NCI-H128 (cell line): ENCODE measurements around the gene SEC61A1.
A peak's percentile ranks its signal among the peaks of the same experiment; 100 is the strongest.

ENCODE experiments used
- DNase-seq: peaks from one replicate; lab custom pipeline; 2025; ENCODE audit not compliant: unreplicated experiment; lab: John Stamatoyannopoulos, UW

SEC61A1 gene

DNA sequence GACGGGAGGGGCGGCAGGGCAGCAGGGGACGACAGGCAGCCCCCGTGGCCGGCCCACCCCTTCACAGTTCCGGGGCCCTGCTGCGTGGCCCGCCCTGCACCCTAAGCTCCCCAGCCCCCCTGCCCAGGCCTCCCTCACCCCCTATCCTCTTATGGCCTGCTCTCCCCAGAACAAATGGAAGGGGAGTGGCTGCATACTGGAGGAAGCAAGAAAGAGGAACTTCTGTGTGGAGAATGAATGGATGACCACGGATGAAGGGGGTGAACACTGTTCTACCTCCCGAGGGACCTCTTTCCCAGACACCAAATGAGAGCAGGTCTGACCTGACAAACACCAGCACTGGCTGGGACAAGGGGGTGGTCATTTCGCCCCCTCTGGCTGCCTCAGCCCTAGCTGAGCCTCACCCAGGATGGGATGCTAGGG lies 25.0 kb downstream of the SEC61A1 start:
- DNase-seq, result no peak

DNA sequence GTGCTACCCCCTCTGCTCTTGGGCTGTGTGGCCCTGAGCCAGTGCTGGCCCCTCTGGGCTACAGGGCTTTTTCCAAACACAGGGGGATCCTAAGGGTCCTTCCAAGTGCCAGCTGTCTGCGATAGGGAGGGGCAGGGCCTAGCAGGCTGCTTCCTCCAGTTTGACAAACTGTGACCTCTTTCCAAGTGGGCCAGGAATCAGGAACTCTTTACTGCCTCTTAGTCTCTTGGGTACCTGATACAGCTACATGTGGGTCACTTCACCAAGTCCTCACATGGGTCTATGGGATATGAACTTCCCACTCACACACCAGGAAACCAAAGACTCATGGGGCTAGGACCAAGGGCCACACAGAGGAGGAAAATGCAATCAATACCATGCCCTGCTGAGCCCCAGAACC lies 25.4 kb downstream of the SEC61A1 start:
- DNase-seq, result no peak

DNA sequence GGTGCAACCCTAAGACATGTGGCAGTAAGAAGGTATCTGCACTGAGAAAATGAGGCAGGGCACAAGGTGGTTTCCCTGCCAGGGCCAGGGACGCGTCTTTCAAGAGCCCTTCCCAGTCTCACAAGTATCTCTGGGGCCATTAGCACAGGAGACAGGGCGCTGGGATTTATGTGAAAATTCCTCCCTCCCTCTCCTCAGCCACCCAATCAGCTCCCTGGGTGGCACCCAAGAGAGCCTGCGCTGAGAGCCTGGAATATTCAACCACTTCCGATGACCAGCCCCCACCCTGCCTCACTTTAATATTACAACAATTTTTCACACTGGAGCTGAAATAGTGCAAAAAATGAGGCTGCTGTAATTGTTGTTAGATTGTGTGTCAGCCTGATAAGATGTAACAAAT lies 26.1 kb downstream of the SEC61A1 start:
- no peak for DNase-seq

DNA sequence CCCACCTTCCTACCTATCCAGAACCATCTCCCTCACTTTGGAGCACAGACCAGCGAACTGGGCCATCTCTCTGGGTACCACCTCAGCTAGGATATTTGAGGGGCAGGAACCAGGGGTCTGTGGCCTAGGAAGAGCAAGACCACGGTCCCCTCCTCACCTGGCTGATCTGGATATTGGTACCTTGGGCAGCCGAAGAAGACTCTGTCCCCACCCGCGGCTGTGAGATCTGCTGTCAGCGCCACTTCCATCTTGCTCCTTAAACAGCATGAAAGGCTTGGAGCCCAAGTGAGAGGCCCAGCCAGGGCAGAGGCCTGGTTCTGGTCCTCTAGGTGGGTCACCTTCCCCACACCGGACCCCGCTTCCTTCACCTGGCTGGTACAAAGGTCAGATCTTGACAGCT lies 26.6 kb downstream of the SEC61A1 start:
- DNase-seq, result no peak

DNA sequence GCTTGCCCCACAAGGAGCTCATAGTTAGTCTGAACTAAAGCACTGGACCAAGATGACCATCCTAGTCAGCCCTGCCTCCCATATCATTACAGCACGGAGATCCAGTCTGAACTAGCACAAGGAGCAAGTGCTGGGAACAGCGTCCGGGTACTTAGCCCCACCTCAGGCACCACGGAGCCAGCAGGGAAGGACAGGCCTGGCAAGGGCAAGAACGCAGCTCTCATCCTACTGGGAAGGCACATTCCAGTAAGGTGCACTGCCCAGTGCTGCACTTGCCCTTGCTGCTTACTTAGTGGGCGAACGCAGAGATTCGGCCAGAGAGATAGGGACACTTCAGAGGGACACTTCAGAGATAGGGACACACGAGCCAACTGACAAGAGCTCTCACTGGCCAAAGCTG lies 27.6 kb downstream of the SEC61A1 start:
- no peak for DNase-seq

DNA sequence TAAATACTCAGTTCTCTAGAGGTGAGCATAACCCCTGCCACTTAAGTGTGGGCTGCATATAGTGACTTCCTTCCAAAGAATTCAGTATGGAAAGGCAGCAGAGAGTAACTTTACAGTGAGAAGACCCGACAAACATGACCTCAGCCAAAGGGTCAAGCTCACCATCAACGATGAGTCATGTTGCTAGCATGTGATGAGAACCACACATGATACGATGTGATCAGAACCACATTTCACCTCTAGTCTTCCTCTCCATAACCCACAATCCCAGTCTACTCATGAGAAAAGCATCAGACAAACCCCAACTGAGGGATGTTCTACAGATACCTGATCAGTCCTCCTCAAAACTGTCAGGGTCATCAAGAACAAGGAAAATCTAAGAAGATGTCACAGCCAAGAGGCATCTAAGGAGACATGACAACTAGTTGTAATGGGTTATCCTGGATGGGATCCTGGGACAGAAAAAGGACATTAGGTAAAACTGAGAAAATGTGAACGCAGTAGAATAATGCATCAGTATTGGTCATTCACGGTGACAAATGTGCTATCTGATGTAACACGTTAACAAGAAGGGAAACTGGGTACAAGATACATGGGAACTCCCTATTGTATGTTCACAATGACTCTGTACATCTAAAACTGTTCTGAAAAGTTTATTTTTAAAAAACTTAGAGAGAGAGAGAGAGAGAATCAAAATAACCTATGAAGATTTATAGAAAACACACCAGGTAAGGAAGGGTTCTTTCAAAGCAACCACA lies 28.3 kb downstream of the SEC61A1 start:
- no peak for DNase-seq

DNA sequence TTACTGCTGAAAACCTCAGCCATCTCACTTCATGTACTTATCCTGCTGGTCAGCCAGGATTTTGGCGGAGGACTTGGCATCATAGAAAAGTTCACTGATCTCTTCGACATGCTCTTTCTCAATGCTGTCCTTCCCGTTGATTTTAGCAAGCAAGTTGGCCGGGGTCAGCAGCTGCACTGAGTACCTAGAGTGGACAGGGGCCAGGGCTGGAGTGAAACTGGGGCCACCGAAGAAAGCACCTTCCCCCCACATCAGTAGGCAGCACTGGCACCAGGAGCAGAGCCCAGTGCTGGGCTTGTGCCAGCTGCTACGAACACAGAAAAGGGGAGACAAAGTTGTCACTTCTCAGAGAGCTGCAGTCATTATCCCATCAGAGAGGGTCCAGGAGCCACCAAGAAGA lies 29.0 kb downstream of the SEC61A1 start:
- no peak for DNase-seq

DNA sequence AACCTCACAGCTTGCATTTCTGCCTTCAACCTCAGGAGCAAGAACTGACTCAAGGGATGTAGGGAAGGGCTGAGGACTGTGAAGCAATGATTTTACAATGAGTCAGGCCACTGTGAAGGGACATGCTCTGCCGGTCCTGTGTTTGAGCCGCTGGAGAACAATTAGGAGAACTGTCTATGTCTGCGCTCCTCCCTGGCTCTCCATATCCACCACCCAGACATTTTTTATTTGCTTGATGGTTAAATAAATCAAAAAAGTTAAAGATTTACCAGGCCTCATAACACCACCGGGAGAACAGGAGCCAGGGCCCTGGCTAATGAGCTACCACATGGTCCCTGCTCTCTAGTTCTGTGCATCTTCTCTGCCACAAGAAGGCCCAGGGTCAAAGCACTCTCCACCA lies 29.6 kb downstream of the SEC61A1 start:
- no peak for DNase-seq

DNA sequence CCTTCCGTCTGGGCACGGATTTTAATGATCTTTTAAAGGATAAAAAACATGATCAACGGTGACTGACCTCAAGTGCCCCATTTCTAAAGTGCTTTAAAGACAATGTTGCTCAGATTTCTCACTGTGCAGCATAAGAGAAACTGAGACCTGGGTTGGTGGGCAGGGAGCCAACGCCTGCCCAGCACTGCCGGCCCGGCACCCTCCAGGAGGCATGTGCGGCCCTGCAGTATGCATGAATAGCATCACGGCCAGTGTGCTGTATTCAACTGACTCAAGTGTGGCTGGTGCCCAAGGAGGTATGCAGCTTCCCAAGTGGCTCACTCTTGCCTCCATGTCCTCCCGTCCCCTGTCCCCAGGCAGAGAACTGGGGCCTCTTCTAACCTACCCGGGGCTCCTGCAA lies 30.3 kb downstream of the SEC61A1 start:
- no peak for DNase-seq

DNA sequence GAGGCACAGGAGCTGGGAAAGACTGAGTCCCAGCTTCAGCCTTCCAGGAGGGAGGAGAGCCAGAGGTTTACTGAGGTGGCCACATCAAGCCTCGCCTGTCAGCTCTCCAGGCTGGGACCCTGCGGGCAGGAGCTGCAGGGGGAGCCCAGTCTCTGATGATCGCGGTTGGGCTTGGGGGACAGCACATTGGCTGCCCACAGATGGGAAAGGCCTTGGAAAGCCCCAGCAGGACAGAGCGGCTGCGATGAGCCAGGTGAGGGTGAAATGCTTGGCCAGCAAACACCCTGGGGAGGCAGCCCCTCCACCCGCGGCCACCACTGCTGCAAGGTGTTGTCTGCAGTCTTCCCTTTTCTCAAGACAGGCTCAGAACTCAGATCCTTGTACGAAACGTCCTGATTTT lies 31.2 kb downstream of the SEC61A1 start:
- no peak for DNase-seq

DNA sequence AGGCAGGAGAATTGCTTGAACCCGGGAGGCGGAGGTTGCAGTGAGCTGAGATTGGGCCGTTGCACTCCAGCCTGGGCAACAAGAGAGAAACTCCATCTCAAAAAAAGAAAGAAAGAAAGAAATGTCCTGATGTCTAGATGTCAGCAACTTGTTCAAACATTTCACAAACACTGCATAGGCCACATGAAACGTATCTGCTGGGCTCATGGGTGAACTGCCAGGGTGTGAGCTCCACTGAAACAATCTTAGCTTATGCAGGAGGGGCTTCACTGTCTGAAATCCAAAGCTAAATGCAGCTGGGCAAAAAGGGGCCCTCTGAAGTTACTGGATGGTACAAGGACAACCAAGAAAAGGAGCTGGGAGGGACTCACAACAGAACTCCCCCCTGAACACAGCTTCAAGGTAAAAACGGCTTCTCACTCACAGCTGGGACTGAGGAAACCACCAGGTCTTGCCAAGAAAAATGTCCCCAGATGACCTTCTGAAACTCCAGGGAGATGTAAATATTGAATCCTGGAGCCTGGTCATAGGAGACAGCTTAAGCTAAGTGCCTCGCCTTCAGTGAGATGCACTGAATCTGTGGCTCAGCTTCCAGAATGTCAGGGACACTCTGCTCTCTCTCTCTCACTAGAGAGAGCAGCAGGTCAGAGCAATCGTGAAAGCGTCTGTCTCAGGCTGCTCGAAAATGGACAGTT lies 31.9 kb downstream of the SEC61A1 start:
- no peak for DNase-seq

DNA sequence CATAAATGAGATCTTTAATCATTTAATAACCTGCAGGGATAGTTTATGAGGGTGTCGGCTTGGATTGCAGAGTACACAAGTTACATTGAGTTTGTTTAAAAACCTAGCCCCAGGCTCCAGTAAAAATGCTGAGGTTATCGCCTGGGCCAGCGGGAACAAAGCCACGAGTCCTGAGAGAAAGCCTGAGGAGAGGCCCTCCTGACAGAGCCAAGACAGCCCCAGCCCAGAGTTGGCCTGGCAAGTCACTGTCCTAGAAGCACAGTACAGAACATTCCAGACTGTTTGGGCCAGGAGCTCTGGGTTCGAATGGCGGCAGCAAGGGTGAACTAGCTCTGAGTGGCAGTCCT lies 32.4 kb downstream of the SEC61A1 start:
- DNase-seq, result no peak

DNA sequence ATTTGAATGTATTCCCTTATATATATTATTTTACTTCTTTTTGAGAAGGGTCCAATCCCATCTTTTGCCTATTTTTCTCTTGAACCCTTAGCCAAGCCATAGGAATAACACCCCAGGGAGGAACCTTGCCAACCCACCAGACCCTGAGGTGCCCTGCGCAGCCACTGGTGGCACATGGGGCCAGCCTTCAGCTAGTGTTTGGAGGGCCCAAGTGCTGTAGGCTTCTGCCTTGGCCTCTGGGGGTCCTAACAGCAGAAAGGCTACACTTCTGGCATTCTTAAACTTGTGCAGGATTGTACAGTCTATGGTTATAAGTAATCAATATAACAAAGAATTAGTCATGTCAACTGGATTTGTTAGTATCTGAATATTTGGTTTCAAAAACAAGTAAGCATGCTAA lies 36.9 kb downstream of the SEC61A1 start:
- no peak for DNase-seq

DNA sequence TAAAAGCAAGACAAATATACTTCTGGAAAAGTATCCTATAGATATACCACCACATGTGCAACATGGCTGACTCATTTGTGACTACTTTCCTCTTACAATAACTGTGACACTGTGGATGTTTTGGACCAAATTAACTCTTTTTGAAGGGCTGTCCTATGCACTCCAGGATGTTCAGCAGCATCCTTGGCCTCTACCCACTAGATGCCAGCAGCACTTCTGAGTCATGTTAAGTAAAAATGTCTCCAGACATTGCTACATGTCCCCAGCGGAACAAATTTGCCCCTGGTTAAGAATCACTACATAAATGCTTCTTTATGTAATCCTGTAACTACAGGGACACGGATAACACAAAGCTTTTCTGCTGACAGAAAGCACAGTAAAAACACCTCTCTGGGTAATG lies 39.3 kb downstream of the SEC61A1 start:
- DNase-seq, result no peak

DNA sequence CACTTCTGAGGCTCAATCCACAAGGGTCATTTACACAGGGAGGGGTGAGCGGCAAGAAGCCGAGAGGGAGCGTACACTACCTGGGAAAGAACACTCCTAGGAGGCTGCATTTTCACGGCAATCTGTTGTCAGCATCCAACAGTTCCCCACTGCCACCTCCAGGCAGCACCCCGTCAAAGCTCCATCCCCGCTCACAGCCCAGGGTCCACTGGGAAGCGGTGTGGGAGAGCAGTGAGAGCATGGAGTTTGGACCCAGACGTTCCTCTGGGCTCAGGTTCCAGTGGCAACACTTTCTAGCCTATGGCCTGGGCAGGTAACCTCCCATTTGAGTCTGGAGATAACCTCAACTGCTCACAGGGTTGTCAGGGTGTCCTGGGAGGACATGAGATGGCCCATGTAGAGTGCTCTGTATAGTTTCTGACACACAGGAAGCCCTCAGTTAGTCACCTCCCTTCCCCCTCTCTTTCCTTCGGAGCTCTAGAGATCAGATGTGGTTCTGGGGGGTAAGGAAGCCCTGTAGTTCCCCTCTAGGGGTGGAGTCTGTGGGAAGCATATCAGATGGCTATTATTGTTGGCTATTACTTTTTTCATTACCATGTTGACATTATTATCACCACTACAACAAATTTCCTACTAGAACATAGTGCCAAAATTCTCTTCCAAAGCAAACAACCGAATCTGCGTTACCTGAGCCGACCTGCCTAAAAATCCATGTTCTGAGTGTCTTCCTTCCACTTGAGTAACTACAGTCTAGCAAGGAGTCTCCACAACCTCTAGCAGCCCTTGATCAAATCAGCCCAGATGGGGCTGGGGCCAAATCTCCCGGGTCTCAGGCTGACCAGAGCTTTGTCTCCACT lies 42.3 kb downstream of the SEC61A1 start:
- no peak for DNase-seq

DNA sequence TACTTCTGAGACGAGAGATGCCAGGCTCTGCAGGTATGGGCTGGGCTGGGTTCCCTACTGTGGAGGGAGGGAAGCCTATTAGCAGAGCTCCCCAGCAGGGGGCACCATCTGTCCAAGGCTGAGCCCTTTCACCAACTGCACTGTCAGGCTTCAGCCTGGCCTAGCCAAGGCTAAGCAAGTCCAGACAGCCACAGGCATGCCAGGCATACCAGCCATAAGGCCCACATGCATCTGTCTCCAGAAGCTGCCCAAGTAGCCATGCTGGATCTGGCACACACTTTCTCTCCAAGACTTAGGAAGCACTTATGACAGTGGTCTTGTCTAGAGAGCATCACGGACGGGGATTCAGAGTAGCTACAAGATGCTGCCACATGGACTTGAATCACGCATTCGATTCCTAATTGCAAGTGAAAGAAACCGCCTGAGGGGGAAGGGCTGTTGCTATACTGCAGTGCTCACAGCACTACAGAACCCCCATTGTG lies 43.0 kb downstream of the SEC61A1 start:
- peak; percentile 25 for DNase-seq

DNA sequence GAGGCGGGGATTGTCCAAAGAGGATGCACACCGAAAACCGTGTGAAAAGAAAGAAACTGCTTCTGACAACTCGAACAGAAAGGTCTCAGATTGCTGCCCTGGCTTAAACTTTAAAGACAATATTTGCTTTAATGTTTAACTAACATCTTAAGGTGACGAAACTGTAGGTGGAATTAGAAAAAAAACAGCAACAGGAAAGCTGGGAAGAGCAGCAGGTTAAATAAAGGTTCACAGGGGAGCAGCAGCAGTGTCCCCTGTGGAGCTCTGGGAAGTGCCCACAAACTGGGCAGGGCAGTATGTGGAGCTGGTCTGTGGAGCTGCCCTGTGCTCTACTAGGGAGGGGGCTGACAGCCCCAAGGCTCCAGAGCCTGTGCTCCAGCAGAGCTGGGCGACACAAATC lies 46.0 kb downstream of the SEC61A1 start:
- DNase-seq, result no peak

DNA sequence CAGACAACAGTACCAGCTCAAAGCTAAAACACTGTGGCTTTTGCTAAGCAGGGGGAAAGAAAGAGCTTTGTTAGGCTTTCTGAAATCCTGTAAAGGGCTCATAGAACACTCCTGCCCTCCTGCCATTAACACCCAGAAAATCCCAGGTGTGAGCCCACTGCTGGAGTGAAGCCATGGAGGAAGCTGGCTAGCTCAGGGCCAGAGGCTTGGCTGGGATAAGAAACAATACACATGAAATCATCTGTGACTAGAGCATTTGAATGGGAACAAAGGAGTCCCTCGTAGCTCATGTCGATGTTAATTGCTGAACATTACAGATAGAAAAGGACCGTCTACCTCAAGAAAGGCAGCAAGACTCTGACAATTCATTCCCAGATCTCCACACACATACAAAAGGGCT lies 47.9 kb downstream of the SEC61A1 start:
- no peak for DNase-seq

DNA sequence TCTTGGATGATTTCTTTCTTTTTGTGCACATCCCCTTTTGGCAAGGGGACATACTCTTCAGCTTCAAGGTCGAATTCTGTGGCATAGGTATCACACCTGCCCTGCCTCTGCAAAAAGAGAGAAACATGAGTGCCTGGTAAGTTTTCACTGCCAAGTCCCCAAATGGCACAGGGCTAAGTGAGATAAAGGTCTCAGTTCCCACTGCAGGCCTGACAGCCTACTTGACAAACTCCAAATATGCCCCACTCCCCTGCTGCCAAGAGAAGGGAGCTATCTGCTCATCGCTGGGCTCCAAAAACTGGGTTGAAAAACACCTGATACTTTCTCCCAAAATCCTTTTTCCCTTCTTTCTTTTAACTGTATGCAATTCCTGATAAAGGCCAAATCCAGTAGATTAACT lies 48.4 kb downstream of the SEC61A1 start:
- no peak for DNase-seq

DNA sequence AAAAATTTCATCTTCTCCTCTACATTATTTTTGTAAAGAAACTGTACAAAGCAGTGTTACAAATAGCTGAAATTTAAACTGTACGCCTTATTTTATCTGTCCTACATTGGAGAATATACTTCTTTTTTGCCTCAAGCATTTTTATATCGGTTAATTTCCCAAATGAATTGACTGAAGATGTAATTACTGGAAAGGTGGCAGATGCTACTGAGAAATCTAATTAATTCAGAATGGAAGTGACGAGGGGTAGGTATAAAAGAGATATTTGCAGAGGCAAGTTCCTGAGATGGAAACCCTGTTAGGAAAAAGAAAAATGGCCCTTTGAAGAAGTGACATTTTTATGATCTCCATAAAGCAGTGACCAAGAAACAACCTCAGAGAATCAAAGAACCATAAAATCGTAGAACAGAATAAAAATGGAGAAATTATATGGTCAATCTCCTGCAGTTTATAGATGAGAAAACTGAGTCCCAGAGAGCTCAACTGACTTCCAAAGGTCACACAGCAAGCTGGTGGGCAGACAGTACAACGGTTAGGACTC lies 51.0 kb downstream of the SEC61A1 start:
- no peak for DNase-seq

DNA sequence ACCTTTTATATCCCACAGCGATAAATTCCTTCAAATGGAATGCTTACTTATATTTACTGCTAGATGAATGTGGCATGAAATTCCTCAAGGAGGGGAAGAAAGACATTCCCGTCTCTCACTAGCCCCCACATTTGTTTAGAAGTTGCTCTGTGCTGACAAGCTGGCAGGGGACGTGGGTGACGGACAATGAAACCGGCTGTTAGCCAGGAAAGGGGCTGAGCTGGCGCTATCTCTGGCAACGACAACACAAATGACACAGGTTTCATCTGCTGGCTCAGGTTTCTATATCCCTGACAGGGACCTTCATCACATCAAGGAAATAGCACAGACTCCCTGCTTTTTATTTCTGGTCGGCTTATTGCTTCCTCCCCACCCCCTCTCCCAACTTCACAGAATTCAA lies 55.6 kb downstream of the SEC61A1 start:
- no peak for DNase-seq

DNA sequence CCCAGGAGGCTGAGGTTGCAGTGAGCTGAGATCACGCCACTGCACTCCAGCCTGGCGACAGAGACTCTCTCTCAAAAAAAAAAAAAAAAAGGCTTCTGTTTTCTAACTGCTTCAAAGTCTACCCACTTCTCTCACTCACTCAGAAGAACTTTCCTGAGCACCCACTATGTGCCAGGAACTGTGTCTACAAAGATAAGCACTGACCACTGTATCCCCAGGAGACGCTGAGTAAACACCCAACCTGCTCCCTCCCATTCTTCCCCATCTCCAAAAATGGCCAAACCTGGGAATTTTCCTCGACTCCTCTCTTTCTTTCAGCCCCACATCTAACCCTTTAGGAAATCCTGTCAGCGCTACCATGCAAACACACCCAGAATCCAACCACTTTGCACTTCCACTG lies 58.9 kb downstream of the SEC61A1 start:
- DNase-seq, result no peak
